HepG2 (cell line): ENCODE data around the gene SEPHS2. TPM values are rescaled to one million over a fixed set of nuclear protein-coding genes. Genes with fewer than 3 reads are reported as not detected.

ENCODE experiments used
- ASH2L ChIP-seq: fragments of 300-600, 200-600 bp; sonication (generic); IDR thresholded peaks from 2 replicates; pipeline ENCODE4 v1.7.0; 2017; ENCODE audit warnings: low read depth, mild to moderate bottlenecking, moderate library complexity, mixed read lengths, low read length; ENCODE audit not compliant: insufficient read length
- CBFB ChIP-seq: sonication (generic); formaldehyde crosslinking; IDR thresholded peaks from 2 replicates; pipeline ENCODE4 v1.4.0; 2020; ENCODE audit warnings: missing genetic modification reagents
- CEBPG ChIP-seq: IDR thresholded peaks from 2 replicates; pipeline ENCODE4 v1.6.1; 2016
- ETV5 ChIP-seq: IDR thresholded peaks from 2 replicates; pipeline ENCODE4 v1.6.1; 2018; ENCODE audit warnings: missing biosample characterization, missing genetic modification reagents, inconsistent platforms, borderline replicate concordance
- FOXP1 ChIP-seq, 2 experiments: fragments of 450-650 bp in 1 of 2; IDR thresholded peaks; 2 replicates each; pipeline ENCODE4 v1.6.1; 2017 to 2018; ENCODE audit warnings: antibody characterized with exemption in 1 of 2
- HNRNPLL ChIP-seq: fragments of 200-400 bp; formaldehyde crosslinking; IDR thresholded peaks from 2 replicates; pipeline ENCODE4 v1.6.1; 2017; ENCODE audit warnings: mild to moderate bottlenecking, low read depth, low read length; ENCODE audit not compliant: poor library complexity, severe bottlenecking
- KLF6 ChIP-seq: IDR thresholded peaks from 2 replicates; pipeline ENCODE4 v1.8.0; 2016; ENCODE audit warnings: missing biosample characterization, missing genetic modification reagents
- KLF9 ChIP-seq: IDR thresholded peaks from 2 replicates; pipeline ENCODE4 v1.6.1; 2016; ENCODE audit warnings: low read depth
- NCOA2 ChIP-seq: sonication (generic); formaldehyde crosslinking; IDR thresholded peaks from 2 replicates; pipeline ENCODE4 v1.8.0; 2022; ENCODE audit warnings: inconsistent platforms
- NCOR1 ChIP-seq: fragments of 200-600 bp; sonication (generic); IDR thresholded peaks from 2 replicates; pipeline ENCODE4 v1.7.0; 2017; ENCODE audit warnings: antibody characterized with exemption, low read length, borderline replicate concordance
- PATZ1 ChIP-seq: sonication (generic); formaldehyde crosslinking; IDR thresholded peaks from 2 replicates; pipeline ENCODE4 v1.4.0; 2020; ENCODE audit warnings: missing genetic modification reagents
- PCBP2 ChIP-seq: fragments of 200-400 bp; formaldehyde crosslinking; optimal IDR thresholded peaks from 2 replicates; pipeline ENCODE3; 2018; ENCODE audit warnings: low read length, low read depth; ENCODE audit not compliant: poor library complexity, severe bottlenecking
- PHF8 ChIP-seq: sonication (generic); formaldehyde crosslinking; IDR thresholded peaks from 2 replicates; pipeline ENCODE4 v1.5.0; 2020; ENCODE audit warnings: missing genetic modification reagents
- RELA ChIP-seq: sonication (generic); formaldehyde crosslinking; IDR thresholded peaks from 2 replicates; pipeline ENCODE4 v1.4.0; 2020; ENCODE audit warnings: missing genetic modification reagents
- SKIL ChIP-seq: sonication (generic); formaldehyde crosslinking; IDR thresholded peaks from 2 replicates; pipeline ENCODE4 v1.8.0; 2022; ENCODE audit warnings: missing genetic modification reagents, mild to moderate bottlenecking, moderate library complexity, borderline replicate concordance
- SOX5 ChIP-seq: IDR thresholded peaks from 2 replicates; pipeline ENCODE4 v1.6.1; 2016; ENCODE audit warnings: borderline replicate concordance
- TARDBP ChIP-seq: sonication (generic); formaldehyde crosslinking; IDR thresholded peaks from 2 replicates; pipeline ENCODE4 v1.8.0; 2022; ENCODE audit warnings: mild to moderate bottlenecking, missing genetic modification reagents
- TFDP1 ChIP-seq: IDR thresholded peaks from 2 replicates; pipeline ENCODE4 v1.6.1; 2016; ENCODE audit warnings: missing compliant biosample characterization, missing genetic modification reagents, borderline replicate concordance
- ZBTB8A ChIP-seq: sonication (generic); formaldehyde crosslinking; IDR thresholded peaks from 2 replicates; pipeline ENCODE4 v1.4.0; 2020; ENCODE audit warnings: mild to moderate bottlenecking, low read depth, missing genetic modification reagents, borderline replicate concordance
- ZNF614 ChIP-seq: IDR thresholded peaks from 2 replicates; pipeline ENCODE4 v1.6.1; 2018; ENCODE audit warnings: missing biosample characterization, missing genetic modification reagents, inconsistent platforms, borderline replicate concordance
- ZNF792 ChIP-seq: IDR thresholded peaks from 2 replicates; pipeline ENCODE4 v1.6.1; 2016
- ZNF816 ChIP-seq: sonication (generic); formaldehyde crosslinking; IDR thresholded peaks from 2 replicates; pipeline ENCODE4 v1.8.0; 2022; ENCODE audit warnings: missing genetic modification reagents, mild to moderate bottlenecking, borderline replicate concordance
- ZSCAN31 ChIP-seq: sonication (generic); formaldehyde crosslinking; IDR thresholded peaks from 2 replicates; pipeline ENCODE4 v1.5.0; 2020; ENCODE audit warnings: low read depth, mild to moderate bottlenecking, missing genetic modification reagents
- polyA plus RNA-seq, 8 experiments: library from polyadenylated mRNA; depleted of rRNA in 3 of 8; stranded (reverse) in 7 of 8; unstranded in 1 of 8; fragments of >200 nt; fragmentation: Illumina TruSeq in 4 of 8; extraction: Trizol in 4 of 8; gene quantifications; 2 replicates each; pipeline versions ENCODE4 v1.2.1 to v1.2.3, GENCODE V29; 2011 to 2016; ENCODE audit warnings: low read depth in 4 of 8, missing spikeins in 1 of 8, mixed read lengths in 1 of 8; ENCODE audit not compliant: insufficient read depth in 1 of 8
- total RNA-seq, 5 experiments: library from RNA; depleted of rRNA; stranded (reverse); fragments of >200 nt; fragmentation: Illumina TruSeq; extraction: Trizol; gene quantifications; 2 replicates each; pipeline ENCODE4 v1.2.3, GENCODE V29; 2016; ENCODE audit warnings: low read depth in 1 of 5

Gene SEPHS2
- total and polyA plus RNA-seq, 2 of the 13 experiments (the other 11 are each of a cell fraction or from before 2014, with no cell fraction given): 20.7 to 127 TPM

- TF ChIP-seq HNRNPLL (no peak), CEBPG (peak; percentile 95), PATZ1 (peak; percentile 53; the same call in 1 of the 2 replicates), CBFB (no peak), ZBTB8A (no peak), NCOR1 (peak; percentile 93), TFDP1 (CRISPR knock-in tag) (no peak), PCBP2 (no peak), NCOA2 (CRISPR knock-in tag) (0 out of 2 replicates have a peak, but pooled peaks have one; percentile 50), FOXP1 (IDR thresholded peaks at IDR 0.05) (no peak), FOXP1 (CRISPR knock-in tag; IDR thresholded peaks at IDR 0.05) (peak; percentile 77), TARDBP (CRISPR knock-in tag) (peak; percentile 42; the same call in 1 of the 2 replicates), ASH2L (no peak), PHF8 (peak; percentile 17; the same call in 1 of the 2 replicates), KLF6 (CRISPR knock-in tag) (no peak; the same call in 1 of the 2 replicates), ZSCAN31 (CRISPR knock-in tag) (peak; percentile 73; the same call in 1 of the 2 replicates), ETV5 (CRISPR knock-in tag) (no peak), SKIL (CRISPR knock-in tag) (peak; percentile 73), ZNF792 (CRISPR knock-in tag) (0 out of 2 replicates have a peak, but pooled peaks have one; percentile 44), ZNF816 (CRISPR knock-in tag) (no peak), ZNF614 (CRISPR knock-in tag) (peak; percentile 76), SOX5 (peak; percentile 65), RELA (CRISPR knock-in tag) (no peak), KLF9 (CRISPR knock-in tag) (peak; percentile 59; the same call in 1 of the 2 replicates)
These were observed 3.4 kb upstream of the SEPHS2 start (continued) for GRCh38 chr16:30449116-30449435.
